Measurements from ENCODE around the gene KIAA0930.
"Not testable (repeated sequence)": the region's sequence is repeated elsewhere in the genome, so short reads cannot be mapped to it uniquely, and the experiment has no call there.

The KIAA0930 gene

DNA sequence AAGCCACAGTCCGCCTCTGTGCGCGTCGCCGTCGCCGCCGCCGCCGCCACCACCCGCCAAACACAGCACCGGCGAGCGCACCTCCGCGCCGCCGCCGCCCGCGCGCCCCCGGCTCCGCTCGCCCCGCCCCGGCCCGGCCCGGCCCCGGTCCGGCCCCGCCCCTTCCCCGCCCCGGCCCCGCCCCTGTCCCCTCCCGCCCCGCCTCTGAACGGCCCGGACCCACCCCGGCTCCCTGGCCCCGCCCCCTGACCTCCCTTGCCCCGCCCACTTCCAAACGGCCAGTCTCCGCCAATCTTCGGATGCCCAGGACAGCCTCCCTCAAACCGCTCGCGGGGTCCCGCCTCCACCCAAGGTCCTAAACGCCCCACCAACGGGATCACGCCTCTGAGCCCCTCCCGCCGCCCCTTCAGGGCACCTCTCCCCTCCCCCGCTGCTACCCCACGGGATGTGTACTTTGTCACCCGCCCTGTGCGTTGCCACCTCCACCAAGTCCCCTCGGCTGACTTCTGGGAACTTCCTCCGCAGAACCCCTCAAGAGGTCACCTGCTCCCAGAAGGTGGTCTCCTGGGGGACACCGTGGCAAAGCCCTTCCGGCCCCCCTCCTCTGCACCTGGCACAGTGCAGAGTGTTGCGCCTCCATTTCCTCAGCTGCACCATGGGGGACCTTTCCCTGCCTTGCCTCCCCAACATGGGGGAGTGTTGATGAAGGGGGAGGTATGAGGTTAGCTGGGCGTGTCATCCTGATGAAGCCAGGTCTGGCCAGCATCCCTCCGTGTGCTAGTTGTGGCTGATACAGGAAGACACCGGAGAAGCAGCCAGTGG, at the start of gene KIAA0930:
Gene KIAA0930 (minus strand): TSS at position 85 of the 822 bp plus-strand sequence. CDS start 191 bp downstream, outside the sequence.
- peak; percentile 70 for ATAC-seq
- DNase-seq: peak; percentile 86

DNA sequence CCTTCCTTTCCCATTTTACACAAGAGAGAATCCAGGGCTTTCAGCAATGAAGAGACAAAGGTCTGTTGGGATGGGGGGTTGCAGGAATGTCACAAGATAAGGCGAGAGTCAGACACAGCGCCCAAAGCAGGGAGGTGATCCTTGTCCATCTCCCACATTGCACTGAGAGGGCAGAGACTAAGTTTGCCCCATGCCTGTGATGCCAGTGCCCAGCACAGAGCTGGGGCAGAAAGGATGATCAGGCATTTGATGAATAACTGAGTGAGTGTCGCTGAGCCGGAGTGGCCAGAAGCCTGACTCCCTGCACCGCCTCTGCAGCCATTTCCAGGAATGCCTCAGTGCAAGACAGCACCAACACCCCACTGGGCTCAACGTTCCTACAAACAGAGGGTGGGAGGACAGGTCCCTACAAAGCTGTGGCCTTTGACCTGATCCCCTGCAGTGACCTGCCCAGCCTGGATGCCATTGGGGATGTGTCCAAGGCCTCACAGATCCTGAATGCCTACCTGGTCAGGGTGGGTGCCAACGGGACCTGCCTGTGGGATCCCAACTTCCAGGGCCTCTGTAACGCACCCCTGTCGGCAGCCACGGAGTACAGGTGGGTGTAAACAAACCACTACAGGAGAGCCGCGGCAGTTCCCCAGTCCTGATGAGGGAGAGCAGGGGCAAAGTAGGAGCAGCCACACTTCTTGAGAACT, 46.3 kb upstream of the KIAA0930 start:
- no peak for ATAC-seq
- DNase-seq: no peak

DNA sequence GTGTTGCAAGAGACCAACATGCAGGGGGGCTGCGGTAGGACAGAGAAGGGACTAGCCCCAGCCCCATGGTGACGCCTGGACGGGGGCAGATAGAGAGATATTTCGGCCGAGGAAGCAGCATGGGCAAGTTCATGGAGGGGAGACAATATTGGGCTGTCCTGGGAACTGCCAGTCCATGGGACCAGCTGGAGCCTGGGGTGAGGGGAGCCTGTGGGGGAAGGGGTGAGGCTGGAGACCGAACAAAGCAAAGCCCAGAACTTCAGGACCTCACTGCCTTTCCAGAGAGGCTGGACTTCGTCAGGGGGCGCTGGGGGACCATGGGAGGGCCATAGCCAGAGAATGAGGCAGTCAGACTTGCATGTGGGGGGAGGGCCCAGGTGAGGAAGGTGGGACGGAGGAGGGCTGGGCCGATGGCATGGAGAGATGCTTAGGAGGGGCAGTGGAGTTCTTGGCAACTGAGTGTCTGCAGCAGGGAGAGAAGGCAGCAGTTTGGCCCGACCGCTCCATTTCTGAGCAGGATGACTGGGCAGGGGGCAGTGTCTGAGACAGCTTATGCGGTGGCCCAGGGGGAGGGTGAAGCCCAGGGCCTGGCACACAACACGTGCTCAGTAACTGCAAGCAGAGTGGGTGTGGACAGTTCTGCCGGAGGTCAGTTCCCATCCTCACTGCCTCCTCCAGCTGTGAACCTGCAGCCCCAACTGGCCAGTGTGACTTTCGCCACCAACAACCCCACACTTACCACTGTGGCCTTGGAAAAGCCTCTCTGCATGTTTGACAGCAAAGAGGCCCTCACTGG, 44.8 kb upstream of the KIAA0930 start:
- ATAC-seq (no peak), DNase-seq (no peak)

DNA sequence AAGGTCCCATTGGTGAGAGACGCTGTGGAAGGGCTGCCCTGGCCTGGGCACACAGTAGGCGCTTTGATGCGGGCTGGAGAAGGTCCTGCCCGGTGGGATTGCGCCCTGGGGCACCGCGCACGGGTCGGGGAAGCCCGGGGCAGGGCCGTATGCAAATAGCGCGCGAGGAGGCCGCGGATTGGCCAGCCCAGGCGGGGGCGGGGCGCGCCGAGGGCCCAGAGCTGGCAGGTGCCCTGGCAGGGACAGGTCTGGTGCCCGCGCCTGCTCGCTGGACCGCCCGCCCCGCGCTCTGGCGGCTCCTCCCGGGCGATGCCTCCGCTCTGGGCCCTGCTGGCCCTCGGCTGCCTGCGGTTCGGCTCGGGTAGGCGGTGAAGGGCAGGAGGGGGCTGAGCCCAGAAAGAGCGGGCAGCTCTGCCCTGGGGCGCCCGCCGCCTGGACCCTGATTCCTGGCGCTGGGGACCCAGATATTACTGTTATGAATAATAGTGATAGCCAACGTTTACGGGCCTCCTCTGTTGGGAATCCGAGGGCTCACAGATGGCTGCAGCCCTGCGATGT, 44.1 kb upstream of the KIAA0930 start, which contains the start of gene UPK3A:
Gene UPK3A (plus strand): TSS at position 245 of the 558 bp plus-strand sequence. CDS start 65 bp downstream, at position 310.
- ATAC-seq: peak; percentile 84
- peak; percentile 70 for DNase-seq

DNA sequence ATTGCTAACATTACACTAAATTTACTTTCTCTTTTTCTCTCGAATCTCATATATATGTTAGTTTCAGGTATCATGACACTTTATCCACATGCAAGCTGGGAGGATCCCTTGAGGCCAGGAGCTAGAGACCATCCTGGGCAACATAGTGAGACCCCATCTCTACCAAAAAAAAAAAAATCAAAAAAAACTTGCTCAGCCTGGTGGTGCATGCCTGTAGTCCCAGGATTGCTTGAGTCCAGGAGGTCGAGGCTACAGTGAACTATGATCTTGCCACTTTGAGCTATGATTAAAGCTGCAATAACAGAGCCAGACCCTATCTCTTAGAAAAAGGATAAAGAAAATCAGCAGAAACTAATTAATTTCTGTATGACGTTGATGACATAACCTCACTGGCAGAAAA, 40.3 kb upstream of the KIAA0930 start:
- DNase-seq: no peak

DNA sequence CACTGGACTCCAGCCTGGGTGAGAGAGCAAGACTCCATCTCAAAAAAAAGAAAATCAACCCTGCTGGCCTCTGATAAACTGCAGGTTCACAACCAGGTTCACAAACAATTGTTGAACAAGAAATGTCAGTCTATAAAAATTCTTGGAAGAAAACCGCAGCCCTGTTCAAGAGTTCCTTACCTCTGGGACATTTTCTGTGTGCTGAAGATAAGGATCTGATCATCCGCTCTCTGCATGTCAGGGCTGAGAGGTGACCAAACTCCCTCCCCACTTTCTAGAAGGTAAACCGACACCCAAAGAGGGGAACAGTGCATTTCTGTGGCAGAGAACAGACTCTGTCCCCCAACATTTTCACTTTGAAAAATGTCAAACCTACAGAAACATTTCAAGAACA, 39.9 kb upstream of the KIAA0930 start:
- DNase-seq (no peak), ATAC-seq (no peak)

More for the DNA sequence above, 40.3 kb upstream of the KIAA0930 start:
- ATAC-seq: no peak

DNA sequence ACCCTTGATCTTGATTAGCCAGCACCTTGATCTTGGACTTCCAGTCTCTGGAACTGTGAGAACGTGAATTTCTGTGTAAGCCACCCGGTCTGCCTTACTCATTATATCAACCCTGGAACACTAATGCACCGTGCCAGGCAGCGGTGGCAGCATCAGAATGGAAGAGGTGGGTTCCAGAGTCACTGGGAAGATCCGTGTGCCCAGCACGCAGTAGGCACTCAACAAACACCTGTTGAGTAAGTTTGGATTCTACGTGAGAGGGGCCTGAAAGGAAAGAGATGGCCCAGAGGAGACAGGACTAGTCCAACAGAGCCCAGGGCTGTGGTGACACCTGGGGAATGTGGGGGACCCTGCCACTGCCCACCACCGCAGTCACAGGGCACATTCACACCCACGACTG, 37.4 kb upstream of the KIAA0930 start:
- DNase-seq (no peak), ATAC-seq (no peak)

DNA sequence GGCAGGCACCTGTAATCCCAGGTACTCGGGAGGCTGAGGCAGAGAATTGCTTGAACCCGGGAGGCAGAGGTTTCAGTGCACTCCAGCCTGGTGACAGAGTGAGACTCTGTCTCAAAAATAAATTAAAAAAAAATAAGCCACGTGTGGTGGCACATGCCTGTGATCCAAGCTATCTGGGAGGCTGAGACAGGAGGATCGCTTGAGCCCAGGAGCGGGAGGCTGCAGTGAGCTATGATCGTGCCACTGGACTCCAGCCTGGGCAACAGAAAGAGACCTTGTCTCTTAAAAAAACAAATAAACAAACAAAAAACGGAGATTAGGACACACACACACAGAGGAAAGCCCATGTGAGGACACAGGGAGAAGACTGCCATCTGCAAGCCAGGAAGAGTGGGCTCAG, 37.0 kb upstream of the KIAA0930 start:
- not testable (repeated sequence) for ATAC-seq, DNase-seq

DNA sequence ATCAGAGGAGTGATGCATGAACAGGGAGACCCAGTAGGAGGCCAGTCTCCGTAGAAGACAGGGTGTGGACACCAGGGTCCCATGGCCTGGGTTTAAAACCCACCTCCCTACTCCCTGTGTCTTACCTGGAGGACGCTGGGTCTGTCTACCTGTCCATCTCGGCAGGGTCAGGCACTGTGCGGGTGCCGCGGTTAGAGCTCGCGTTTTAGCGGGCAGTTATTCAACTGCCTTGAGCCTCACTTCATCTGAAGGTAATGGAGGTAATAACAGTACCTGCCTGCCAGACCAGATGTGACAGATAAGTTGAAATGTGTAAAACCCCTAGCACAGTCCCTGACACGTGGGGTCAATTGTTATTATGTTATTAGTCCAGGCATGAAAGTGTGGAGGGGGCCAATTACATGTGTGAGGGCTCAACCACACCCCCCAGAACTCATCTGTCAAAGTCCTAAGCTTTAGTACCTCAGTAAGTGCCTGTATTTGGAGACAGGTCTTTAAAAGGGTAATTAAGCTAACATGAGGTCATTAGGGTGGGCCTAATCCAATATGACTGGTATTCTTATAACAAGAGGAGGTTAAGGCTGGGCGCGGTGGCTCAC, 35.9 kb upstream of the KIAA0930 start:
- DNase-seq (no peak), ATAC-seq (no peak)

DNA sequence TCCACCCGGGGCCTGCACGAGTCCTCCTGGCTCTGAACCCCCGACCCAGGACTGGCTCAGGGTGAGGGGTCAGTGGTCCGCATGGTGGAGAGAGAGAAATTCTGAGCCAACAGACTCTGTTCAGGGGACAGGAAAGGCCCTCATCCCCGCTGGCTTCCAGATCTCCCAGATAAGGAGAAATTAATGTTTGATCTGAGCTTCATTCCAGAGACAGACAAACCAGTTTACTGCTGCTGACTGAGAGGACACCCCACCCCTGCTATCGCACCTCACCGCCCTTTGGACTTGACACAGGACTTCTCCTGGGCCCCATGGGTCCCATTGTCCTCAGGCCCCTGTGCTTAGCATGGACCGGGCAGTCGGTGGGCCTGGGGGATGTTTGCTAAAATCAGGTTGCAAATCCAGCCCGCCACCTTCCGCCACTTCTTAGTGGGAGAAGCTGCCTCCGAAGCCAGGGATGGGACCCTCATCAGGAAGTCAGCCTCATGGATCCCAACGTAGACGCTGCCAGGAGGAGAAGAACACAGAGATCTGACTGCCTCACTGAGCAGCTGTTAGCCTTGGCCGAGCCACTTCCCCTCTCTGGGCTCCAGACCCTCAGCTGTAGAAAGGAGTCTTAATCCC, 32.9 kb upstream of the KIAA0930 start:
- ATAC-seq (no peak), DNase-seq (no peak)

DNA sequence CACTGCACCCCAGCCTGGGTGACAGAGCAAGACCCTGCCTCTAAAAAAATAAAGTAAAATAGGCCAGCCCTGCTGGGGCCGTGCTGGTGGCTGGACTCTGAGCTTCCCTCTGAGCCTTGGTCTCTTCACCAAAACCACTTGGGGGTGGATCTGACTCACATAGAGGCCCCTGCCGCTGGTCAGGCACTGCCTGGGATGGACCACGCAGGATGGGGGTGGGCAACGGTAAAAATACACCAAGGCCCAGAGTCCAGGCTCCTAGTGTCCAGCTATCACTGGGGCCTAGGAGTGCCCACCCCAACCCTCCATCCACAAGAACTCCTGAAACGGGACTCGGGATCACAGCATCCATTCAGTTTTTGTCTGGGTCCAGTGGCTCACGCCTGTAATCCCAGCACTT, 31.8 kb upstream of the KIAA0930 start:
- ATAC-seq (no peak), DNase-seq (no peak)

DNA sequence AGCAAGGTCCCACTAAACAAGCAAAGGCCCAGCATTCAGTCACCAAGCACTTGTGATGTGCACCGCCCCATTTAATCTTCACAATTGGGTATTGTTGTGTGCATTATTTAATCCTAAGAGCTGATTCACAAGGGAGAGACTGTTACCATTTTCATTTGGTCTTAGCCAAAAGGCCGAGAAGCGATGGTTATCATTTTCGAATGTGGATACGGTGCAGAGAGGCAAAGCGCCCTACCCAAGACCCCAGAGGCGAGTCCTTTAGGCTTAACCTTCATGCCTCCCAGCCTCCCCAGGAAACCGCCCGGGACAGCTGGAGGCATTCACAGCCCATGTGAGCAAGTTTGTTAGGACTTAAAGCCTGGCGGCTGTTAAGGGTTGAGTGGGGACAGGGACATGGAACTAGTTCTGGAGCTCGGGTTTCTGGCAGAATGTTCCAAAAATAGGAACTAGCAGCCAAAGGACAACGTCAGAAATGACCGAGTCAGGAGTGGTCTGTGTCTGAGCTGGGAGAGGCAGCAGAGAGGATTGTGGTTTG, 31.0 kb upstream of the KIAA0930 start:
- DNase-seq (no peak), ATAC-seq (no peak)

DNA sequence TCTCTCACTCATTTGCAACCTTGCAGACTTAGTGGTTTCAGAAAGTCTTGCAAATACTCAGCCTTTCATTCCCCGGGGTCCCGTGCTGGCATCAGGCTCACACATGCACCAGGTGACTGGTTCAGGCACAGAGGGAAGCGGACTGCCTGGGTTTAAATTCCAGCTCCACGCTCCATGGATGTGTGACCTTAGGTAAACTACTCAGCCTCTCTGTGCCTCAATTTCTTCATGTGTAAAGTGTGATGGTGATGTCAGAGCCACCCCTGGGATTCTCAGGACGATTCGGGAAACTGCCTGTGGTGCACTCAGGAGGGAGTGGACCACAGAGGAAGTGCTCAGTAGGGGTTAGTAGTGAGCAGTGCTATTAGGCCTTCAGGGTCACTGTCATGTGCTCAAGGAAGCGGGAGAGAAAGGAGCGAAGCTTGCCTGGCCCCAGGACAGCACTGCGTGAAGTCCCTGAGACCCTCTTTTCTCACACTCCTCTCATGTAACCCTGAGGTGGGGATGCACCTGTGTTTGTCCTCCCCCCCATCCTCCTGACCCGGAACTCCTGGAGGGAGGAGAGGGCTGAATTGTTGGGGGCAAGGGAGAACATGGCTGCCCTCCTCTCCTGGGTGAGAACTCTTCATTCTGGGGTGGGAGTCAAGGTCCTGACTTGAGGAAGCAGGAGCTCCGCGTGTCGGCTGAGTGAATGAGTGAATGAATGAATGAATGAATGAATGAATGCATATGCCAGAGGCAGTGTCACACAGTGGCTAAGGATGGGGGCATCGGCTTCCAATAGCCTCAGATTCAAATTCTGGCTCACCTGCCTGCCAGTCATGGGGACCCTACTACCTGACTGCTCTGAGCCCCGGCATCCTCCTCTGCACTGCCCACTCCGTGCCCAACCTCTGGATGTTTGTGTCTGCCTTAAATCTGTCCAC, 29.7 kb upstream of the KIAA0930 start:
- ATAC-seq (no peak), DNase-seq (no peak)

DNA sequence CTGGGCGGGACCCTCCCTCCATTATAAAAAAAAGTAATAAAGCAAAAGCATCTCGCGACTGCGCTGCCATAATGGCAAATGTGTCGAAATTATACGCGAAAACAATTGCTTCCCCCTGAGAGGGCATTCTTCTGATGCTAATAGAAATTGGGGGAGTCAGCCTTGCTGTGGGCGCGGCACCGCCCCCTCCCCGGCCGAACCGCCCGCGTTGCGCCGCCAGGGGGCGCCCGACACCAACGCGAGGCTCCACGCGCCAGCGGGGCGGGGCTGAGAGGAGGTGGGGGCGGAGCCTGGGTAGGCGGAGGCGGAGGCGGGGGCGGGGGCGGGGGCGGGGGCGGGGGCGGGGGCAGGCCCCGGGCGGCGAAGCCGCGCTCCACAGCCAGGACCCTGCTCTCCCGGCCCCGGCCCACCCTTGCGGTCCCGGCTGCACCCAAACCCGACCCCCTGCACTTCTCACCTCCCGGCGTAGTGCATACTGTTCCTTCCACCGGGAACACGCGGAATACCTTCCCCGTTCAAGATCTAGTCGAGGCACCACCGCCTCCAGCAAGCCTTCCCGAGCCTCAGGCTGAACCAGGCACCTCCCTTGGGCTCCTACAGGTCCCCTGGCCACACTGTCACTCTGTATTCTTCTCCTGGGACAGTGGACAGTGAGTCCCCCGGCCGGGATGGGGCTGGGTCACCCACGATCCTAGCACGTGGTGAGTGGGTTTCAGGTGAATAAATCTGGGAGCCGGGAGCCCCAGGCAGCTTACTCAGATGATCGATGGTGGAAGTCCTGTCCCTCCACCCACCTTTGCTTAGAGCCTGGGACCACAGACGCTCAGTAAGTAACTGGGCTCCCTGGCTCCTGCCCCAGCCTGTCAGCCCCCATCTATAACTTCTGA, 28.5 kb upstream of the KIAA0930 start:
- DNase-seq: peak; percentile 89
- ATAC-seq: peak; percentile 87

DNA sequence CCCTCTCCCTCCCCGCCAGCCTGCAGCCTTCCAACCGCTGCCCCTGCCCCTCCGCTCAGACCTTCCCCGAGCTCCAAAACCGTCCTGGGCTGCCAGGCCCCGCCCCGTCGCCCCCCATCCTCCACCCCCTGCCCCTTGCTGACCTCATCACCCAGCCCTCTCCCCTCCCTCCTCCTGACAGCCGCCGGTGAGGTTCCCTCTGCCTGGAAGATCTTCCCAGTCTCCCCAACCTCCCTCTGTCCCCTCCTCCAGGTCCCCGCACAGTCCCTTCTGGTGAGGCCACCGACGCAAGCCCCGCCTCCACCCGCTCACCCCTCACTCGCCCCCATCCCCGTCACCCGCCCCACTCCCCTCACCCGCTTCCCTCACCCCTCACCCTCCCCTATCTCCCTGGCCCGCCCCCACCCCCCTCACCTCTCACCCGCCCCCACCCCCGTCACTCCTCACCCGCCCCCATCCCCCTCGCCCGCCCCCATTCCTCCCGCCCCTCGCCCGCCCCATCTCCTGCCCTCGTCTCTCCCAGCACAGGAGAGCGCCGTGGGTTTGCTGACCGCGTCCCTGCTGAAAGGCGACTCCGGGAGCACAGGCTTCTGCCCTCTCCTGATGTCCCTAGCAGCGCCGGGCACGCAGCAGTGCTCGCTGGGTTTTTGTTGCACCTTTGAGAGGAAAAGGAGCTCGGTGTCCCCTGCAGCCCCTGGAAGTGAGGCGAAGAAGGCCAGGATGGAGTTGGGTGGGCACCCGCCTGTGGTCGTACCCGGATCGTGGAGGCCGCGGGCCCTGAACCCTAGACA, 27.7 kb upstream of the KIAA0930 start:
- DNase-seq: no peak

DNA sequence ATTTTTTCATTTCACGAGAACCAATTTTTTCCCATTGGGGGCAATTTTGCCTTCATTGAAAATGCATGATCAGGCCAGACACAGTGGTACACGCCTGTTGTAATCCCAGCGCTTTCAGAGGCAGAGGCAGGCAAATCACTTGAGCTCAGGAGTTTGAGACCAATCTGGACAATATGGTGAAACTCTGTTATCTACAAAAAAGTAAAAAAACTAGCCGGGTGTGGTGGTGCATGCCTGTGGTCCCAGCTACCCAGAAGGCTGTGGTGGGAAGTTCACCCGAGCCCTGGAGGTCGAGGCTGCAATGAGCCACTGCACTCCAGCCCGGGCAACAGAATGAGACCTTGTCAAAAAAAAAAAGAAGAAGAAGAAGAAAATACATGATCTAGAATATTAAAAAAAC, 24.8 kb upstream of the KIAA0930 start:
- no peak for DNase-seq
- ATAC-seq: no peak

More for the DNA sequence above, 27.7 kb upstream of the KIAA0930 start:
- ATAC-seq: no peak

DNA sequence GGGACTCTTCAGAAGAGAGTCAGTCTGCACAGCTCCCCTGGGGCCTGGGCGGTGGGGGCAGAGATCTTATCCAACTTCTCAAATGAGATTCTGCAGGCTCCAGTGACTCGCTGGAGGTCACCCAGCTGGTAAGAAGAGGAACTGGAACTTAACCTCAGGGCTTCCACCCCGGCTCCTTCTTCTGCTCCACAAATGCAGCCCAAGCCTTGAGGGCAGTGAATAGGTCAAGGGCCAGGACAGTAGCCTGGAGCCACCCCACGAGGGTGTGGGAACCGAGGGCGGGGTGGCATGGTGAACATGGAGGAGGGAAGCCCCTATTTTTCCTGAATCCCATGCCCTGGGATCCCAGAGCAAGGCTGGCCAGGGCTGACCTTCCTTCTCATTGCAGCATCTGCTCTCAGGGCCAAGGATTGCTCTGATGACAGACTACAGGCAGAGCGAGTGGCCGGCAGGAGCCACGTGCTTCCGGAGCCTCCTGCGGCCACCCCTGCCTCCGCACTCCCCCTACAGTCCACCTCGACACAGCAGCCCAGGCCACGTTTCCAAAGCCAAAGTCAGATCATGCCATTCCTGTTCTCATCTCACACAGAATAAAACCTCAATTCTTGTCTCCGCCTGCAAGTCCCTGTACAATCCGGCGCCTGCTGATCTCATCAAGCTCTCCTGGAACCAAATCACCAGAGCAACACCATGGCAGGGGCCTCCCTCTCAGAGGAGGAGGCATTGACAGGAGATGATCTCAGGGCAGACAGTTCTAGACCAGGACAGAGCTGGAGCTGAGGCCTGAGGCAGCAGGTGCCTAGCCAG, 23.0 kb upstream of the KIAA0930 start:
- peak; percentile 34 for DNase-seq
- peak; percentile 53 for ATAC-seq

Data from stimulated activated naive CD8-positive, alpha-beta T cell treated with anti-CD3 and anti-CD28 coated beads, Interleukin-15, Interleukin-2, amounts not matched to agents 100 U/mL and 50 U/mL, for 24 hours (primary cell).